Measurements from ENCODE around the gene BIVM.
A peak's percentile ranks its signal among the peaks of the same experiment; 100 is the strongest.
"Not testable (repeated sequence)": the region's sequence is repeated elsewhere in the genome, so short reads cannot be mapped to it uniquely, and the experiment has no call there.

BIVM gene

GRCh38 chr13:102798581-102799425 is at the start of gene BIVM, which contains the start of gene POGLUT2:
TSS of gene BIVM (plus strand) at chr13:102799119. CDS start at chr13:102807268, 8,149 bp downstream.
TSS of gene POGLUT2 (minus strand) at chr13:102798976. CDS start at chr13:102798670, 306 bp downstream.
- peak; percentile 92 for DNase-seq (ENCODE audit: low spot score)

- DNase-seq (ENCODE audit: low spot score): no peak
Measured at GRCh38 chr13:102751886-102752285, 47.0 kb upstream of the BIVM start.

GRCh38 chr13:102757006-102757405 is 41.9 kb upstream of the BIVM start:
- no peak for DNase-seq (ENCODE audit: low spot score)

- DNase-seq (ENCODE audit: low spot score): no peak
Measured at GRCh38 chr13:102758842-102759241, 40.1 kb upstream of the BIVM start.

- no peak for DNase-seq (ENCODE audit: low spot score)
Measured at GRCh38 chr13:102761071-102761470, 37.8 kb upstream of the BIVM start.

GRCh38 chr13:102763741-102764140 is 35.2 kb upstream of the BIVM start:
- DNase-seq (ENCODE audit: low spot score): no peak

- no peak for DNase-seq (ENCODE audit: low spot score)
Measured at GRCh38 chr13:102768909-102769308, 30.0 kb upstream of the BIVM start.

- no peak for DNase-seq (ENCODE audit: low spot score)
Measured at GRCh38 chr13:102769679-102770078, 29.2 kb upstream of the BIVM start.

- no peak for DNase-seq (ENCODE audit: low spot score)
Measured at GRCh38 chr13:102770435-102770834, 28.5 kb upstream of the BIVM start.

GRCh38 chr13:102771298-102772041 is 27.4 kb upstream of the BIVM start:
- no peak for DNase-seq (ENCODE audit: low spot score)

- no peak for DNase-seq (ENCODE audit: low spot score)
Measured at GRCh38 chr13:102772042-102772425, 26.9 kb upstream of the BIVM start.

GRCh38 chr13:102773441-102774213 is 25.3 kb upstream of the BIVM start, which contains the start of gene TEX30:
TSS of gene TEX30 (minus strand) at chr13:102773786. CDS start at chr13:102770026, 3,760 bp downstream.
- peak; percentile 88 for DNase-seq (ENCODE audit: low spot score)

GRCh38 chr13:102774214-102774568 is 24.7 kb upstream of the BIVM start:
- no peak for DNase-seq (ENCODE audit: low spot score)

GRCh38 chr13:102774591-102775520 is 24.1 kb upstream of the BIVM start:
- DNase-seq (ENCODE audit: low spot score): no peak

- DNase-seq (ENCODE audit: low spot score): no peak
Measured at GRCh38 chr13:102776271-102776670, 22.6 kb upstream of the BIVM start.

- DNase-seq (ENCODE audit: low spot score): no peak
Measured at GRCh38 chr13:102777736-102778135, 21.2 kb upstream of the BIVM start.

GRCh38 chr13:102779436-102780159 is 19.3 kb upstream of the BIVM start:
- DNase-seq (ENCODE audit: low spot score): no peak

- not testable (repeated sequence) for DNase-seq (ENCODE audit: low spot score)
Measured at GRCh38 chr13:102780656-102781055, 18.3 kb upstream of the BIVM start.

- DNase-seq (ENCODE audit: low spot score): no peak
Measured at GRCh38 chr13:102781591-102781990, 17.3 kb upstream of the BIVM start.

- DNase-seq (ENCODE audit: low spot score): no peak
Measured at GRCh38 chr13:102784483-102784882, 14.4 kb upstream of the BIVM start.

- no peak for DNase-seq (ENCODE audit: low spot score)
Measured at GRCh38 chr13:102788683-102789082, 10.2 kb upstream of the BIVM start.

All from LoVo (cell line).